GM08714 (cell line): Measurements from ENCODE around the gene UBR1.
"Not testable (repeated sequence)": the region's sequence is repeated elsewhere in the genome, so short reads cannot be mapped to it uniquely, and the experiment has no call there.

Source experiments
- H3K4me3 ChIP-seq: fragments of 200-500 bp; sonication (Bioruptor generic); 2 replicates; pipeline ENCODE4 v1.5.1; 2014; ENCODE audit warnings: mild to moderate bottlenecking, low read length, inconsistent platforms
- ZNF274 ChIP-seq: IDR thresholded peaks from 2 replicates; pipeline ENCODE4 v1.6.1; 2012; ENCODE audit warnings: mild to moderate bottlenecking, low read depth, low read length

Gene UBR1

GRCh38 chr15:43105778-43106485 lies at the start of gene UBR1:
Gene UBR1 (minus strand): TSS chr15:43106038. CDS start chr15:43106022, 16 bp downstream.
- peak within 1 kb of the TSS; percentile 78 for H3K4me3 ChIP-seq
- no peak for TF ChIP-seq ZNF274

- H3K4me3 ChIP-seq, result no peak overlapping the region
- TF ChIP-seq ZNF274, result no peak
Observed at GRCh38 chr15:43153269-43153668, 47.4 kb upstream of the UBR1 start.

DNA sequence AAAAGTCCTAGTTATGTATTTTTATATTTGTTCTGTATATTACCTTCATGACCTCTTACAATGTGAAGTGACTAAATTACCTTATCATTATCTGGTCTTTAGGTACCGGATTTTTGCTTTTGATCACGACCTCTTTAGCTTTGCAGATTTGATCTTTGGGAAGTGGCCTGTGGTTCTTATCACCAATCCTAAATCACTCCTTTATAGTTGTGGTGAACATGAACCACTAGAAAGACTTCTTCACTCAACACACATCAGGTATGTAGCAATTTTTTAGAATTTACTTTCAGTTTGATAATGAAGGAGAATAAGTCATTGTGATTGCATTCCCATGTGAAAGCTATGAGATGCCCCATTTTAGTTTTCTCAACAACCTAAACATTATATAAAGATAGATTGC lies 45.9 kb upstream of the UBR1 start:
- TF ChIP-seq ZNF274, result no peak
- H3K4me3 ChIP-seq, result no peak overlapping the region

DNA sequence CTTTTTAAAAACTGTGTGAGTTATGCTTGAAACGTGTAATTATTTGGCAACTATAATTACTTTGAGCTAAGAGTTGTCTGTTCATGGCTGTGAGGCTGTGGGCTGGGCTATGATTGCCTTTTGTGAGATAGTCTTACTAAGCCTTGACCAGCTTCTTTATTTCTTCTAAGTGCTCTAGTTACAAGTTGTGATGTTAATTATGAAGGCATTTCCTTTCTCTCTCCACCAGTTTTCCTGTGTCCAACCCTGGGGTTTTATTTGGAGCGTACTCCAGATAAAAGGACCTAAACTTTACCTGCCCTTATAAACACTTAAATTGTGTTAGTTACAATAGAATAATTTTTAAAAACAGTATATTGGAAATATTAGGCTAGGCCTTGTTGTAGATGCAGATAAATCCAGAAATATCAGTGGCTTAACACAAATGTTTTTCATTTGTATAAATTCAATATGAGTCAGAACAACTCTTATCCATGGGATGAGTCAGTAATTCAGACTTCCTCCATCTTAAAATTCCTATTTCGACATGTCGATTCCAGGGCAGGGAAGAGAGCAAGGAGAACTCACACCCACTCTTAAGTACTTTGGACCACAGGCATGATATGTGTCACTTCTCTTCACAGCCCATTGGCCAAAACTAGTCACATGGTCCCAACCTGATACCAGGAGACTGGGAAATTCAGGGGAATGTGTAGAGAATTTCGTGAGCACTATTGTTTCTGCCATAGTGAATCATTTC lies 44.5 kb upstream of the UBR1 start:
- no peak overlapping the region for H3K4me3 ChIP-seq
- no peak for TF ChIP-seq ZNF274

DNA sequence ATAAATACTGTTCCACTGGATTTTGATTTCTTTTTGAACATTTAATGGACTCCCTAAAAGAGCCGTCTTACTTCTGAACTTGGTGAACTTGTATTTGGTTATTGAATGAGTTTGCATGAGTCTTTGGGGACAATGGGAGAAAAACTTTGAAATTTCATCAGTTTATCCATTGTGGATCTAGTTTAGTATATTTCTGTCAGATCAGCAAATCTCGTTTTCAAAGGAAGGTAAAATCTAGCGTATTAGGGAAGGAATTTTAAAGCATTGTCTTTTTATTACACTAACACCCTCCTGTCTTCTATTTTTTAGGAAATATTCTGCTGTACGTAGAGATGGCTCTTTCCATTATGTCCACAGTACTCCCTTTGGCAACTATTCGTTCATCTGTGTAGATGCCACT lies 40.3 kb upstream of the UBR1 start:
- H3K4me3 ChIP-seq, result no peak overlapping the region
- TF ChIP-seq ZNF274, result no peak

- TF ChIP-seq ZNF274, result no peak
- H3K4me3 ChIP-seq, result no peak overlapping the region
Observed at GRCh38 chr15:43144512-43144911, 38.7 kb upstream of the UBR1 start.

GRCh38 chr15:43143203-43143941 lies 37.5 kb upstream of the UBR1 start:
- H3K4me3 ChIP-seq, result no peak overlapping the region
- no peak for TF ChIP-seq ZNF274

DNA sequence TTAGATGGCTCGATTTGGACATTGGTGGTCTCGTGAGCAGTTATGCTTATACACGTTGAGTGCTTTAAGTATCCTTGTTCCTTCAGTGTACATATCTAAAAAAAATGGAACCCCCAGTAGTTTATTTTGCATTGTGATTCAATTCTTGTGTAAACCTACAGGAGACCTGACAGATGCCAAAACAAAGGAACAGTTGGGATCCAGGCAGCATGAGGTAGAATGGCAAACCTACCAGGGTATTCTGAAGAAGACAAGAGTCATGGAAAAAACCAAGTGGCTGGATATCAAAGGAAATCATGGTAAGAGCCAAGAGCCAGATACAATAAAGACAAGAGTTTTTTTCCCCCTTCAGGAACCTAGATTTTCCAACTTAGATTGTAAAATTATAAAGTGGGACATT lies 29.5 kb upstream of the UBR1 start:
- no peak for TF ChIP-seq ZNF274
- H3K4me3 ChIP-seq, result no peak overlapping the region

GRCh38 chr15:43134157-43134635 lies 28.4 kb upstream of the UBR1 start:
- TF ChIP-seq ZNF274, result no peak
- peak overlapping the region; percentile 87 for H3K4me3 ChIP-seq

- TF ChIP-seq ZNF274, result no peak
- H3K4me3 ChIP-seq, result peak within 1 kb of the TSS; percentile 87
Observed at GRCh38 chr15:43133430-43134156, 27.8 kb upstream of the UBR1 start, which contains the start of gene TMEM62. Gene TMEM62 (plus strand): TSS chr15:43133586. CDS start chr15:43133803, 217 bp downstream.

DNA sequence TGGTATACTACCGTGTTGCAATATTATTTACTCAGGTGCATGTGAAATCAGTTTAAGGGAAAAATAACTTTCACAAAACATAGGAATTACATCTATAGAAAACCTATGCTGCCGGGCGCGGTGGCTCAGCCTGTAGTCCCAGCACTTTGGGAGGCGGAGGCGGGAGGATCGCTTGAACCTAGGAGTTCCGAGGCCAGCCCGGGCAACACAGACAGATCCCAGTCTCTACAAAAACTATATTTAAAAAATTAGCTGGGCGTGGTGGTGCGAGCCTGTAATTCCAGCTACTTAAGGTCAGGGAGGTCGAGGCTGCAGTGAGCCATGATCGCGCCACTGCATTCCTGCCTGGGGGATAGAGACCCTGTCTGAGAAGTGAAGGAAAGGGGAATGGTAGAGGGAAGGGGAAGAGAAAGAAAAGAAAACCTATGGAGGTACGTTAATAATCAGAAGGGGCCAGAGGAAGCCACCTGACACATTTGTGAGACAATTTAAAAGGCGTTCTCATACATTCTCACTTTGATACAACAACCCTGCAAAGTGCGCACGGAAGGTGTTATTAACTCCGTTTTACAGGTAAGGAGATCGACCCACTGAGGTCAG lies 27.1 kb upstream of the UBR1 start:
- peak overlapping the region; percentile 87 for H3K4me3 ChIP-seq
- no peak for TF ChIP-seq ZNF274

DNA sequence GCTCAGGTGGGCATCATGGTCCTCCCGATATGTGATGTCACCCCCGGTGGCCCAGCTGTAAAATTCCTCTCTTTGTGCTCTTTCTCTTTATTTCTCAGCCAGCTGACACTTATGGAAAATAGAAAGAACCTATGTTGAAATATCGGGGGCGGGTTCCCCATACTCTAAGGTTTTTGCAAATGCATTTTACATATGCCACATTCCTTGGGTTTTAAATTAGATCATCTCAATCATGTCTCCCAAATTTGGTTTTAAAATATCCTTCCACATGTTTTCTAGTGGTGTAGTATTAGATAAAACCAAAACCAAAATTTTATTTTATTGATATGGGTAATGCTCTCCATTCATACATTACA lies 23.1 kb upstream of the UBR1 start:
- no peak overlapping the region for H3K4me3 ChIP-seq
- no peak for TF ChIP-seq ZNF274

GRCh38 chr15:43128174-43128979 lies 22.5 kb upstream of the UBR1 start:
- H3K4me3 ChIP-seq, result not testable (repeated sequence)
